CD4-positive, alpha-beta T cell treated with Interleukin-1 beta for 1 hour (primary cell): ENCODE results near the gene BMERB1.
"Not testable (repeated sequence)": the region's sequence is repeated elsewhere in the genome, so short reads cannot be mapped to it uniquely, and the experiment has no call there.

Experiments
- DNase-seq, 2 donors: peaks; one replicate each; pipeline ENCODE4 v3.0.0-alpha.2; 2020 to 2022

The BMERB1 gene

DNA sequence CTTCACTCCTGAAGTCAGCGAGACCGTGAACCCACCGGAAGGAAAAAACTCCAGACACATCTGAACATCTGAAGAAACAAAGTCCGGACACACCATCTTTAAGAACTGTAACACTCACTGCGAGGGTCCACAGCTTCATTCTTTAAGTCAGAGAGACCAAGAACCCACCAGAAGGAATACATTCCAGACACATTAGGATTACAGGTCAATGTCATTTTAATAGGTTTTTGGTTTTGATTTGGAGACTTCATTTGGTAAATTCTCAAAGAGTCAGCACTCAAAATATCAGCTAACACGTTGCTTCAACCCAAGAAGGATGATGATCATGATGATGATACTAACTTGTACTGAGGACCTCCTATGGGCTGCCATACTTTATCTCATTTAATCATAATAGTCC is 7.6 kb upstream of the BMERB1 start:
- DNase-seq: no peak

DNA sequence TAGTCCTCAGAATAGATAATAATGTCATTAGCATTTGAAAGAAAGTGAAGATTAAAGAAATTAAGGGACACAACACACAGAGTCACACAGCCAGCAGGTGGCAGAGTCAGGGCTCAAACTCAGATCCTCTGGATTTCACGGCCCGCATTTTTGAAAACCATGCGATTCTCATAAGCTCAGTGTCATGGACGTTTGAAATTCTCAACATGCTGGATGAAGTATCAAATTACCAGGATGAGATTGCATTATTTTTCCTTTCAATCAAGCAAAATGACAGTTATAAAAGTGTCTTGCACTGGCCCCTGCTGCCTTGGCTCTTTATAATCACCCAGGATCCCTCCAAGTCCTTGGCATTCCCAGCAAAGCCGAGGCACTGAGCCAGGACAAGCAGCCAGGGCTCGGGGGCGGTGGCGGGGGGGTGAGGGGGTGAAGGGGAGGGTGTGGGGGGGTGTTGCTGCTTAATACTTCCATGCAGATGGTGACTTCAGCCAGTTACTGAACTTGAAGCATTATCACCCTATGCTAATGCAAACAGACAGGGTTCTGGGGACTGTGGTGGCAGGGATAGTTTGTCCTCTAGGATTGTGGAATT is 6.6 kb upstream of the BMERB1 start:
- peak; percentile 43 to 50 for DNase-seq

DNA sequence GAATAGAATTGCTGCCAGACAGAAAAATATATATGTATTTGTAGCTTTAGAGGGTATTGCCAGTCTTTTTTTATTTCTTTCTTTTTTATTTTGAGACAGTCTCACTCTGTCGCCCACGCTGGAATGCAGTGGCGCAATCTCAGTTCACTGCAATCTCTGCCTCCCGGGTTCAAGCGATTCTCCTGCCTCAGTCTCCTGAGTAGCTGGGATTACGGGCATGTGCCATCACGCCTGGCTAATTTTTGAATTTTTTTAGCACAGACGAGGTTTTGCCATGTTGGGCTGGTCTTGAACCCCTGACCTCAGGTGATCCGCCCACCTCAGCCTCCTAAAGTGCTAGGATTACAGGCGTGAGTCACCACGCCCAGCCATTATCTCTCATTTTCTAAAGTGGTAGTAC is 3.5 kb upstream of the BMERB1 start:
- not testable (repeated sequence) for DNase-seq

DNA sequence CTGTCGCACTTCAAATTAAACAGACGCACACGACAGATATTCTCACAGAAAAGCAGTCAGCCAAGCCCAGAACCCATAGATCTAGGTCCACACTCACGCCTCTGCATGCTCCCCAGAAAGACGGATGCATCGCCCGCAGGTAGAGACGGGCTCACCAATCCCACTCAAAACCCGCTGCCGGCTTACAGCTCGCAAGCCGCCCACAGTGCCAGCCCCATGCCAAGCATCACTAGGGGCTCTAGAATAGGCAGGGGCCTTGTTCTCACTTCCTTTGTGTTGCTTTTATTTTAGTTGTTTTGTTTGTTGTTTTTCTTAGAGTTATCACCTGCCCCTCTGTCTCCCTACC is 336 bp upstream of the BMERB1 start:
- DNase-seq: no peak

DNA sequence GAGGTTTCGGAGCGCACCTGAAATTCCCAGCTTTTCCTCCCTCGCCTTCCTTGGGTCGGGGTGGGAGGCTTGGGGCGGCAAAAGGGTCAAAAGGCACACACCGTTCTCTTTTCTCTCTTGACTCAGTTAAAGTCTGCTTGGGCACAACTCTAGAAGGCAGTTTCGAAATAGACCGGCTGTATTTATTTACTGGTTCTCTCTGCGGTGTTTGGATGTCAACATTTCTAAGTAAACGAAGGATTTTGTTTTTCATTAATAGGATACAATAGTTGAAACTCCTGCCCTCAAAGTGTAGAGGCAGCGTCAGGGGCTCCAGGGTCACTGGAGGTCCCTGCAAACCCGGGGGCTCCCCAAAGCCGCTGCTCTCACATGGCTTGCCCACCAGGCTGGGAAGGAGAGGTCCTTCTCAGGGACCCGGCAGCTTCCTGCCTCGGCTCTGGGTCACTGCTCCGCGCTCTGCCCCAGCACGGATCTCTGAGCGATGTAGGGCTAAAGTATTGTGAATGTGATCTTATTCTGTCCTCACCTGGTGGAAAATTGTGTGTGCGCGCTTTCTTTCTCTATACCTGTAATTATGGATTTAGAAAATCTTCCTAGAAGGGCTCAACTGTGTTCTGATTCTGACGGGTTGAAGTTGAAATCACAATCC is 952 bp downstream of the BMERB1 start:
- DNase-seq: no peak

DNA sequence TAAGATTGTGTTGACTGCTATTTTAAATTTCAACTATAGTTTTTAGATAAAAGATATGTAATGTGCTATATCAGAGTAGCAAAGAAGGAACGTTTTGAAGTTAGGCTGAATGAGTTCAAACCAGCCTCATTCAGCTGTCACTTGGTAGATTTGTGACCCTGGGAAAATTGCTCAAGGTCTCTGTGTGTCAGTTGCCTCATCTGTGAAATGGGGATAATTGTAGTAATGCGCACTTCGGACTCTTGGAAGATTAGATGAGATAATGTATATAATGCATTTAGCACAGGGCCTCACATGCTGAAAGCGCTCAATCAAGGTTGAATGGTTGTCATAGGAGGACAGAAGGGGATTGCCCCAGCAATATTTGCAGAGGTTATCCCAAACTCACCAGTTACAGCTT is 4.7 kb downstream of the BMERB1 start:
- no peak for DNase-seq

DNA sequence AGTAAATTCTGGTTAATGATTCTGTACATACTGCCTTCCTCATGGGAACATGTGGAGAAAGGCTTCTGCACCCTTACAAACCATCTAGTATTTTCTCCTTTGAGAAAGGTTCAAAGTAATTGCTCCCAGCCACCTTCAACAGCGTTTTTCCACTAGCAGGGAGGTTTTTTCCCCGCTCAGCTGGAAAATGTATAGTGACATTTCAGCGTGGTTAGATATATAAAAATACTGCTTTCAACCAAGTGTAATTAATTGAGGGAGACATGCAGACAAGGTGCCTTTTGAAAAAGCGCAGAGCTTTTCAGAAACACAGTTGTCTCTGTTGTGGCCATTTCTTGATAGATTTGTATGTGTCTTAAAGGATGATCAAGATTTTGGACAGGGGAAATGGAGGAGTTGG is 5.1 kb downstream of the BMERB1 start:
- DNase-seq: no peak

DNA sequence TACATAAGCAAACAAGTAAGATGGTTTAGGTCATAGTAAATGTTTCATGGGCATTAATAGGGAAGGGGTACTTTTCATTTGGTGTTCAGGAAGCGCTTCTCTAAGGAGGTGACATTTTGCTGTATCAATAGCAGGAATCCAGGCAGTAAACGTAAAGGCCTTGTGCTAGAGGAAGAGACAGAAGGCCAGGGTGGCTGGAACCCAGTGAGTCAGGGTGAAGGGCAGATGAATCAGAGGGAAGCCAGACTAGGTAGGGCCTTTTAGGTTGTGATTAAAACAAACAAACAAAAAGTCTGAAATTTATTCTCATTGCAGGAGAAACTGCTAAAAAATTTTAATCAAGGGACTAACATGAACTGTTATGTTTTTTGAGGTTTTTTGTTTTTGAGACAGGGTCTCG is 6.5 kb downstream of the BMERB1 start:
- DNase-seq: no peak

DNA sequence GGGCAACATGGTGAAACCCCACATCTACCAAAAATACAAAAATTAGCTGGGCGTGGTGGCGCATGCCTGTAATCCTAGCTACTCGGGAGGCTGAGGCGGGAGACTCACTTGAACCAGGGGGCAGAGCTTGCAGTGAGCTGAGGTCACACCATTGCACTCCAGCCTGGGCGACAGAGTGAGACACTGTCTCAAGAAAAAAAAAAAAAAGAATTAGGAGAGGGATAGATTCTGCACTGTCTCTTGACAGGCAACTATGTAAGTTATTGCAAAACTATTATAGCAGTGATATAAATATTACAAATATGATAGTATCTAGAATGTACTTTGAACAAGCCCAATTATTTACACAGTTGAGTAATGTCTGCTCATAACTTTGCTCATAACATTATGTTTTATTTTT is 7.8 kb downstream of the BMERB1 start:
- not testable (repeated sequence) for DNase-seq

DNA sequence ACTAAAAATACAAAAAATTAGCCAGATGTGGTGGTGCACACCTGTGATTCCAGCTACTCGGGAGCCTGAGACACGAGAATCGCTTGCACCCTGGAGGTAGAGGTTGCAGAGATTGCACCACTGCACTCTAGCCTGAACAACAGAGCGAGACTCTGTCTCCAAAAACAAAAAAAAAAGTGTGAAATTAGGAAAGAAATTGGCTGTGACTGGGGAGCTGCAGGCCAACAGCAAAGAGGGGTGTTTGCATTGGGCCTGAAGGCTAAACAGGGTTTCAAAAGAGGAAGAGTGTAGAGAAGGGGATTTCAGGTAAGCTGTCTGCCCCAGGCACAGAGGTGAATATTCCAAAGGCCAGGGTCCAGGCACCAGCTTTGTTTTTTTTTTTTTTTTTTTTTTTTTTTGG is 9.4 kb downstream of the BMERB1 start:
- DNase-seq: no peak

DNA sequence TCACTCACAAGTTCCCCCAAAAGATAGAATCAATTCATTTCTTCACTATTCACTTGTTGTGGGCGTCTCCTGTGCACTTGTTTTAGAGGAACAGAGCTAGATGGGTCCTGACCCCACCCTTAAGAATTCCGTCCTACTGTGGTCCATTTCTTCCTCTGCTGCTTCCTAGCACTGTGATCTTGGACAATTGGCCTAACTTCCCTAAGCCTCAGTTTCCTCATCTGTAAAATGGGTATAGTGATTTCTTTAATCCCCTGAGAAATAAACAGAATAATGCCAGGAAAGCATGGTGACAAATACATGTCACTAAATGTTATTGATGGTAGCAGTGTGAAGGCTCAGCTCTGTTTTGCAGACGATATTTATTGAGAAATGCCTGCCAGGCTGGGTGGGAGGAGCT is 9.9 kb downstream of the BMERB1 start:
- DNase-seq: no peak

DNA sequence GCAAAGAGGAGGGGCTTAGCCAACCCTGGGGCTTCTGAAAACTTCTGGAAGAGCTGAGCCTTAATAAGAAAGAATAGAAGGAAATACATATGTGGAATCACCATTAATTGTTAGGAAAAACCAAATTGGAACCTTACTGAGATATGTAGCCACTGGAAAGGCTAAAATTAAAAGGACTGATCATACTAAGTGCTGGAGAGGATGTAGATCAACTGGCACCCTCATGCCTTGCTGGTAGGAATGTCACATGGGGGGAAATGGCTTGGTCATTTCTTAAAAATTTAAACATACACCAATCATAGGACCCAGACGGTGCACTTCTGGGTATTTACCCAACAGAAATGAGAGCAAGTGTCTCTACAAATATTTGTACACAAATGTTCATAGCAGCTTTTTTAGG is 11.1 kb downstream of the BMERB1 start:
- no peak for DNase-seq

DNA sequence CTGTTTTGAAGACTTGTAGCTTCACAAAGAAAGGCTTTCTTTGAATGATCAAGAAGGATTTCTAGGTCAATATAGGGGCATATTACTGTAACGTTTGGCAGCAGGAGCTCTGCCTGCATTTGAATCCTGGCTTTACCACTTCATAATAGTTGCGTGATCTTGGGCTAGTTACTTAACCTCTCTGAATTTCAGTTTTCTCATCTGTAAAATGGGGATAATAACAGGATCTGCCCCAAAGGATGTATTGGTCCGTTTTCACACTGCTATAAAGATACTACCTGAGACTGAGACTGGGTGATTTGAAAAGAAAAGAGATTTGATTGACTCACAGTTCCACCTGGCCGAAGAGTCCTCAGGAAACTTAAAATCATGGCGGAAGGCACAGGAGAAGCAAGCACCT is 12.5 kb downstream of the BMERB1 start:
- DNase-seq: no peak

DNA sequence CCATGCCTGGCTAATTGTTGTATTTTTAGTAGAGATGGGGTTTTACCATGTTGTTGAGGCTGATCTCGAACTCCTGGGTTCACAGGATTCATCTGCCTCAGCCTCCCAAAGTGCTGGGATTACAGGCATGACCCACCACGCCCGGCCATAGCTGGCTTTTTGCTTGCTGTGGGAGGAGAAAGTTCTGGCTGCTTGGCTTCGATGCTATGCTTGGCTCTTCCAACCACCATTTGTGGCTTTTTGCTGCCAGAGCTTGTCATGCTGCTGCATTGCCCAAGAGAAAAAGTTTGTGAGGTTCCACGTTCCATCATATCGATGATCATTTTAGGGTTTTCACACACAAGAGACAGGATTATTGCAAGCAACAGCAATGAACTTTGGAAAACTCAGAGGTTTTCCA is 16.2 kb downstream of the BMERB1 start:
- DNase-seq: no peak

DNA sequence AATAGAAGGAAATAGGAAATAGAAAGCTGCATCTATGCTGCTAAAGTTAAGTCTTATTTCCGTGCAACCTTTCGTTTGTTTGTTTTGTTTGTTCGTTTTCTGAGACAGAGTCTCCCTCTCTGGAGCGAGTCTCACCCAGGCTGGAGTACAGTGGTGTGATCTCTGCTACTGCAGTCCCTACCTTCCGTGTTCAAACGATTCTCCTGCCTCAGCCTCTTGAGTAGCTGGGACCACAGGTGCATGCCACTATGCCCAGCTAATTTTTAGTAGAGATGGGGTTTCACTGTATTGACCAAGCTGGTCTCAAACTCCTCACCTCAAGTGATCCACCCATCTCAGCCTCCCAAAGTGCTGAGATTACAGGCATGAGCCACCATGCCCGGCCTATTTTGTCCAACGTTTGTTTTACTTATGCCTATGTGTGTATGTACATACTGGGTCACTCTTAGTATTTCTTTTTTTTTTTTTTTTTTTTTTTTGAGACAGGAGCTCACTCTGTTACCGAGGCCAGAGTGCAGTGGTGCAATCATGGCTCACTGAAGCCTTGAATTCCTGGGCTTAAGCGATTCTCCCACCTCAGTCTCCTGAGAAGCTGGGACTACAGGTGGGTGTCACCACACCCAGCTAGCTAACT is 16.8 kb downstream of the BMERB1 start:
- no peak for DNase-seq

DNA sequence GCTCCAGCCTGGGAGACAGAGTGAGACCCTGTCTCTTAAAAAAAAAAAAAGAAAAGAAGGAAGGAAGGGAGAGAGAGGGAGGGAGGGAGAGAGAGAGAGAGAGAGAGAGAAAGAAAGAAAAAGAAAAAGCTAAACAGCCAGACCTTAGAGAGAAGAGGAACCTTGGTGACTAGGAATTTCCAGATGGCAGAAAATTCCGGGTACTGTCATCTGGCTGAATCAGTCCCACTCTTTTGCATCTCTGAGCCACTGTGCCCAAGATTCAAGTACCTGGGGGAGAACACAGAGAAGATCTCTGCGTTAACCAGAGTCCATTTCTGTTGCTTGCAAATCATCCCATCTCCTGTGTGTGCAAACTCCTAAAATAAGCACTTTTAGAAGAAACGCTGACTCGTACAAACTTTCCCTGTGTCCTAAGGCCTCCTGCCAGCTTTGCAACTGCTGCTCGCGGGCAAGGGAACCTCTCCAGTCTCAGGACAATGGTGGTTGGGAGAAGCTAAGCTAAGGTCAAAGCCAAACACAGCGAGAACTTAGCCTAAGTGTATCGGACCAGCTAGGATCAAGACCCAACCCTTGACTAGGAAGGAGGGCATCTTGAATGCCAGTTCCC is 18.0 kb downstream of the BMERB1 start:
- no peak for DNase-seq

DNA sequence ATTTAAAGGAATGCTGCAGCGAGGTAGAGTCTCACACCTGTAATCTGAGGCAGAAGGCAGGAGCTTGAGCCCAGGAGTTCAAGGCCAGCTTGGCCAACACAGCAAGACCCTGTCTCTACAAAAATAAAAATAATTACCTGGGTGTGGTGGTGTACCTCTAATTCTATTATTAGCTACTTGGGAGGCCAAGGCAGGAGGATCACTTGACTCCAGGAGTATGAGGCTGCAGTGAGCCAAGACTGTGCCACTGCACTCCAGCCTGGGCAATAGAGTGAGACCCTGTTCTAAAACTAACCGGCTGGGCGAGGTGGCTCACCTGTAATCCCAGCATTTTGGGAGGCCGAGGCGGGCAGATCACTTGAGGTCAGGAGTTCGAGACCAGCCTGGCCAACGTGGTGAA is 18.9 kb downstream of the BMERB1 start:
- not testable (repeated sequence) for DNase-seq

DNA sequence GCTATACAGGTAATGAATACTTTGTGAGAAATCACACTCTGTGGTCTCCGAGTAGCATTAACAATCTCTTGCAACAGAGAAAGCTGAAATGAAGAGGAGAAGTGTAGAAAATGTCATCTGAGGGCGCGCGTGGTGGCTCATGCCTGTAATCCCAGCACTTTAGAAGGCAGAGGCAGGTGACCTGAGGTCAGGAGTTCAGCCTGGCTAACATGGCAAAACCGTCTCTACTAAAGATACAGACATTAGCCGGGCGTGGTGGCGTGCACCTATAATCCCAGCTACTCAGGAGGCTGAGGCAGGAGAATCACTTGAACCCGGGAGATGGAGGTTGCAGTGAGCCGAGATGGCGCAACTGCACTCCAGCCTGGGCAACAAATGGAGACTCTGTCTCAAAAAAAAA is 20.5 kb downstream of the BMERB1 start:
- DNase-seq: not testable (repeated sequence)

DNA sequence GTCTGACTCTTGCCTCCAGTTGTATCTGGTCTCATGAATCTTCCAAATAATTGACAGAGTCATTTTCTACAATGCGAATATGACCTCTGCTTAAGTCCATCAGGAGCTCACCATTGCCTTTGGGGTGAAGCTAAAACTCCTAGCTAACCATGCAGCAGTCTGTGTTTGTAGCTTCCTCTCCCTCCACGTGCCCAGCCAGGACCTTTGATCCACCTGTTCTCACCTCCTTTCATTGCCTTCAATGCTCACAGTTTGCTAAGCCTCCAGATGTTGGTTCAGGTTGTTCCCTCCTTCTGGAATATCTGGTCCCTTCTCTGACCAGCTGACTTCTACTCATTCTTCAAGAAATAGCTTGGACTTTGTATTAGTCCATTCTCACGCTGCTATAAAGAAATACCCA is 23.0 kb downstream of the BMERB1 start:
- DNase-seq: no peak

DNA sequence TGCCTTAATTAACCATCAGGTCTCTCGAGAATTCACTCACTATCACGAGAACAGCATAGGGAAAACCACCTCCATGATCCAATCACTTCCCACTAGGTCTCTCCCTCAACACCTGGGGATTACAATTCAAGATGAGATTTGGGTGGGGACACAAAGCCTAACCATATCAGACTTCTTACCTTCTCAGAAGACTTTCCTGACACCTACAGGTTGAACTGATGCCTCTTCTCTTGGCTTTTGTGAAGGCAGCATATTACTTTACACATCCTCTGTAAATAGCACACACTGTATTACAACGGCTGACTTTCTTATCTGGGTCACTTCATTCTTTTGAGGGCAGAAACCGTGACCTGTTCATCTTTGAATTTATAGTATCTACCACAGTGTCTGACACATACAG is 23.6 kb downstream of the BMERB1 start:
- no peak for DNase-seq

DNA sequence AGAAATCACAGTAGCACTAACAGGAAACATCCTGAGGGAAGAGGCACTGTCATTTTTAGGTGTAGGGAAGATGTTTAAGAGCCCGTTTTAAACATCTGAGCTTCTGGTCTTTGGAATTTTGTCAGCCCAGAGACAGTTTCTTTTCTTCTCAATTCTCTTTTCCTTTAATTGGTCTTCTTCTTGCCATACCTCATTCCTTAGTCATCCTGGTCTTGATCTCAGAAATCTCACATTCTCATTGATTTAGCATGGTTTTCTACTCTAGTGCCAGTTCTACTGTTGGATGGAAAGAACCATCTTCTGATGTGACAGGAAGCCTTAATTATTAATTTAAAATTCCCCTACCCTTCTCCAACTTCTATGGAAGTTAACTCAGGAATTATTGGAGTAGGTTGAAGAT is 25.4 kb downstream of the BMERB1 start:
- no peak for DNase-seq

DNA sequence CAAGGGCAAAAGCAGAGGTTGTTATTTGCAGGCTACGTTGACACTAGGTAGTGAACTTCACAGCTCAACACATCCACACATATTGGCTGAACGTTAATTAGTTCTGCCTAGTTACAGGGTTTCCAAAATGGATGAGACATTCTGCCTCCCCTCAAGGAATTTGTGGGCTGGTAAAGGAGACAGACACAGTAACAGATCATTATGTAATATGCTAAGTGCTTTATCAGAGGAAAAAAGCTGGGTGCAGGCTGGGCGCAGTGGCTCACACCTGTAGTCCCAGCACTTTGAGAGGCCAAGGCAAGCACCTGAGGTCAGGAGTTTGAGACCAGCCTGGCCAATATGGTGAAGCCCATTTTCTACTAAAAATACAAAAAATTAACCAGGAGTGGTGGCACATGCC is 26.2 kb downstream of the BMERB1 start:
- DNase-seq: no peak

DNA sequence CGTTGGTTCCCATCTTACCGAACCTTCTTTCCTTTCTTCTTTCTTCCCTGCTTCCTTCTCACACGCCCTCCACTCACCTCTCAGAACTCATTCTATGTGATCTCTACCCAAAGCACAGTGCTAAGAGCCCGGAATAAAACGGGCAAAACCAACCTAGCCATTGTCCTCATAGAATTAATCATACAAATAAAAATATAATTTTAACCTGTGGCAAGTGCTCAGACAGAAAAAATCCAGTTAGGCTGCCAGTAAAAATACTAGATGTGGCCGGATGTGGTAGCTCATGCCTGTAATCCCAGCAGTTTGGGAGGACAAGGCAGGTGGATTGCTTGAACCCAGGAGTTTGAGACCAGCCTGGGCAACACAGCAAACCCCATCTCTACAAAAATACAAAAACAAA is 27.0 kb downstream of the BMERB1 start:
- no peak for DNase-seq

DNA sequence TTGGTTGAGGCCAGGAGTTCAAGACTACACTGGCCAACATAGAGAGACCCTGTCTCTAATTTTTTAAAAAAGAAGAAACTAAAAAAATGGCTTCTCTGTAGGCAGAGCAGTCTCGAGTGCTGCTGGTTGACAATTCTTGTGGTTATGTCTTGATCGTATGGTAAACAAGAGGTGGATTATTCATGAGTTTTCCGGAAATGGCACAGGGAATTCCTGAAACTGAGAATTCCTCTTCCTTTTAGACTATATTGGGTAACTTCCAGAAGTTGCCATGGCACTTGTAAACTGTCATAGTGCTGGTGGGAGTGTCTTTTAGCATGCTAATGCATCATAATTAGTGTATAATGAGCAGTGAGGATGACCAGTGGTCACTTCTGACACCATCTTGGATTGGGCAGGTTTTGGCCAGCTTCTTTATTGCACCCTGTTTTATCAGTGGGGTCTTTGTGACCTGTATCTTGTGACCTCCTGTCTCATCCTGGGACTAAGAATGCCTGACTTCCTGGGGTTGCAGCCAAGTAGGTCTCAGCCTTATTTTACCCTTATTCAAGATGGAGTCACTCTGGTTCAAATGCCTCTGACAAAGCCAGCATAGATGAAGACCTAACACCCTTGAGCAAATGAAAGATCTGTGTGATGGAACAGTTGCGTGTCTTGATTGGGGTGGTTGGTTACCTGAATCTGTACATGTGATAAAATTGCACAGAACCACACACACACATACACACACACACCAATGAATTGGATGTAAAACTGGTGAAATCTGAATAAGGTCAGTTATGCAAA is 30.2 kb downstream of the BMERB1 start:
- DNase-seq: no peak
